Measurements from ENCODE around the gene AKAP8. TPM values are rescaled to one million over a fixed set of nuclear protein-coding genes. Genes with fewer than 3 reads are reported as not detected.
A peak's percentile ranks its signal among the peaks of the same experiment; 100 is the strongest.
"Not testable (repeated sequence)": the region's sequence is repeated elsewhere in the genome, so short reads cannot be mapped to it uniquely, and the experiment has no call there.

AKAP8 gene
- total and polyA plus RNA-seq, 4 donors = 7.5 to 12.4 (median 9.8) TPM

DNA sequence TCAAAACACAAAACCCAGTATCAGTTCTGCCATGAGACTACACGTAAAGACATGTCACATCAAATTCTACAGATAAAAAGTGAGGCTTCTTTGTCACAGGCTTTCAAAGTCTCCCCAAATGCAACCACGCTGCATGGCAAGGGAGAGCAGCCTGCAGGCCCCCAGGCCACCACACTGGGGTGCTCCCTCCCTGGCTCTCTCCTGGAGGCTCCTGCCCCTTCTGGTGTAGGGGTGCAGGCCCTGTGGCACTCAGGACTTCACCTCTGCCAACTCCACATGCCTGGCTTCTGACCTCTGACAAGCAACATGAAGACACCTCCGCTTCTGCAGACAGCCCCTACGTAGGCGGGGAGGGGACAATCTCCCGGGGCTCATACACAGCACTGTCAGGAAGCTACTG lies 14.3 kb downstream of the AKAP8 start:
- Histone ChIP-seq H3K9ac (ENCODE audit: low read depth in 1 of 2, low read length in 2 of 2) (no peak overlapping the region), H3K36me3 (ENCODE audit: control insufficient read depth in 4 of 4, insufficient read depth in 3 of 4, low read depth in 1 of 4, low read length in 3 of 4) (peaks cover 19 to 60% (median 35%) of the 10 kb centered on the region in 4 donors), H3K4me1 (ENCODE audit: control insufficient read depth in 4 of 4, insufficient read depth in 4 of 4, low read length in 3 of 4) (peaks cover under 1 to 20% (median 11%) of the 10 kb centered on the region in 4 donors), H3K9me3 (ENCODE audit: control insufficient read depth in 4 of 4, low read length in 3 of 4) (no peaks in the 10 kb centered on the region), H3K4me3 (ENCODE audit: low read depth in 1 of 3, low read length in 3 of 3) (no peak overlapping the region), H3K27ac (ENCODE audit: low read depth in 1 of 2, low read length in 2 of 2) (no peak overlapping the region), H3K27me3 (ENCODE audit: control insufficient read depth in 4 of 4, insufficient read depth in 4 of 4, low read length in 3 of 4) (no peaks in the 10 kb centered on the region)
- TF ChIP-seq RXRA (IDR thresholded peaks at IDR 0.05) = no peak
- TF ChIP-seq, protein P1, sequence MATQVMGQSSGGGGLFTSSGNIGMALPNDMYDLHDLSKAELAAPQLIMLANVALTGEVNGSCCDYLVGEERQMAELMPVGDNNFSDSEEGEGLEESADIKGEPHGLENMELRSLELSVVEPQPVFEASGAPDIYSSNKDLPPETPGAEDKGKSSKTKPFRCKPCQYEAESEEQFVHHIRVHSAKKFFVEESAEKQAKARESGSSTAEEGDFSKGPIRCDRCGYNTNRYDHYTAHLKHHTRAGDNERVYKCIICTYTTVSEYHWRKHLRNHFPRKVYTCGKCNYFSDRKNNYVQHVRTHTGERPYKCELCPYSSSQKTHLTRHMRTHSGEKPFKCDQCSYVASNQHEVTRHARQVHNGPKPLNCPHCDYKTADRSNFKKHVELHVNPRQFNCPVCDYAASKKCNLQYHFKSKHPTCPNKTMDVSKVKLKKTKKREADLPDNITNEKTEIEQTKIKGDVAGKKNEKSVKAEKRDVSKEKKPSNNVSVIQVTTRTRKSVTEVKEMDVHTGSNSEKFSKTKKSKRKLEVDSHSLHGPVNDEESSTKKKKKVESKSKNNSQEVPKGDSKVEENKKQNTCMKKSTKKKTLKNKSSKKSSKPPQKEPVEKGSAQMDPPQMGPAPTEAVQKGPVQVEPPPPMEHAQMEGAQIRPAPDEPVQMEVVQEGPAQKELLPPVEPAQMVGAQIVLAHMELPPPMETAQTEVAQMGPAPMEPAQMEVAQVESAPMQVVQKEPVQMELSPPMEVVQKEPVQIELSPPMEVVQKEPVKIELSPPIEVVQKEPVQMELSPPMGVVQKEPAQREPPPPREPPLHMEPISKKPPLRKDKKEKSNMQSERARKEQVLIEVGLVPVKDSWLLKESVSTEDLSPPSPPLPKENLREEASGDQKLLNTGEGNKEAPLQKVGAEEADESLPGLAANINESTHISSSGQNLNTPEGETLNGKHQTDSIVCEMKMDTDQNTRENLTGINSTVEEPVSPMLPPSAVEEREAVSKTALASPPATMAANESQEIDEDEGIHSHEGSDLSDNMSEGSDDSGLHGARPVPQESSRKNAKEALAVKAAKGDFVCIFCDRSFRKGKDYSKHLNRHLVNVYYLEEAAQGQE (IDR thresholded peaks at IDR 0.05) = no peak
- no peak for TF ChIP-seq EGR1 (IDR thresholded peaks at IDR 0.05; ENCODE audit: low read depth in 2 of 2)
- TF ChIP-seq FOXA2 (IDR thresholded peaks at IDR 0.05) = no peak
- no peak for TF ChIP-seq FOXA1 (IDR thresholded peaks at IDR 0.05)
- TF ChIP-seq GABPA (IDR thresholded peaks at IDR 0.05 in 1 of 2, conservative IDR thresholded peaks at IDR 0.05 in 1 of 2) = no peak
- no peak for TF ChIP-seq JUND (IDR thresholded peaks at IDR 0.05)
- TF ChIP-seq HNF4G (IDR thresholded peaks at IDR 0.05) = no peak
- WGBS = 95% methylated on average over 6 of the region's 6 CpGs
- no peak for DNase-seq (ENCODE audit: low spot score)

DNA sequence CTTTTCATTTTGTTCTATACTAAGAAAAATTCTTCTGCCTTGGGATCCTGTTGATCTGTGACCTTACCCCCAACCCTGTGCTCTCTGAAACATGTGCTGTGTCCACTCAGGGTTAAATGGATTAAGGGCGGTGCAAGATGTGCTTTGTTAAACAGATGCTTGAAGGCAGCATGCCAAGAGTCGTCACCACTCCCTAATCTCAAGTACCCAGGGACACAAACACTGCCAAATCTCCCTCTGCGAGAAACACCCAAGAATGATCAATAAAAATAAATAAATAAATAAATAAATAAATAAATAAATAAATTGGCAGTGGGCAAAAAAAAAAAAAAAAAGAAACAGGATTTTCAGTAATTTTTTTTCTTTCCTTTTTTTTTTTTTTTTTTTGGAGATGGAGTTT lies 15.8 kb downstream of the AKAP8 start:
- not testable (repeated sequence) for DNase-seq (ENCODE audit: low spot score); H3K9me3 ChIP-seq (ENCODE audit: control insufficient read depth in 4 of 4, low read length in 3 of 4); H3K27ac ChIP-seq (ENCODE audit: low read depth in 1 of 2, low read length in 2 of 2); H3K27me3 ChIP-seq (ENCODE audit: control insufficient read depth in 4 of 4, insufficient read depth in 4 of 4, low read length in 3 of 4); H3K4me3 ChIP-seq (ENCODE audit: low read depth in 1 of 3, low read length in 3 of 3); H3K9ac ChIP-seq (ENCODE audit: low read depth in 1 of 2, low read length in 2 of 2)
- WGBS = 54% methylated on average over 3 of the region's 3 CpGs
- Histone ChIP-seq H3K36me3 (ENCODE audit: control insufficient read depth in 4 of 4, insufficient read depth in 3 of 4, low read depth in 1 of 4, low read length in 3 of 4) (peaks cover 17 to 51% (median 32%) of the 10 kb centered on the region in 4 donors), H3K4me1 (ENCODE audit: control insufficient read depth in 4 of 4, insufficient read depth in 4 of 4, low read length in 3 of 4) (peaks cover 3 to 33% (median 23%) of the 10 kb centered on the region in 4 donors)

DNA sequence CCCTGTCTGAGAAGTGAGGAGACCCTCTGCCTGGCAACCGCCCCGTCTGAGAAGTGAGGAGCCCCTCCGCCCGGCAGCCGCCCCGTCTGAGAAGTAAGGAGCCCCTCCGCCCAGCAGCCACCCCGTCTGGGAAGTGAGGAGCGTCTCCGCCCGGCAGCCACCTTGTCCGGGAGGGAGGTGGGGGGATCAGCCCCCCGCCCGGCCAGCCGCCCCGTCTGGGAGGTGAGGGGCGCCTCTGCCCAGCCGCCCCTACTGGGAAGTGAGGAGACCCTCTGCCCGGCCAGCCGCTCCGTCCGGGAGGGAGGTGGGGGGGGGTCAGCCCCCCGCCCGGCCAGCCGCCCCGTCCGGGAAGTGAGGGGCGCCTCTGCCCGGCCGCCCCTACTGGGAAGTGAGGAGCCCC lies 16.5 kb downstream of the AKAP8 start:
- H3K9me3 ChIP-seq (ENCODE audit: control insufficient read depth in 4 of 4, low read length in 3 of 4) = not testable (repeated sequence)
- 99% methylated on average over 30 of the region's 30 CpGs for WGBS

DNA sequence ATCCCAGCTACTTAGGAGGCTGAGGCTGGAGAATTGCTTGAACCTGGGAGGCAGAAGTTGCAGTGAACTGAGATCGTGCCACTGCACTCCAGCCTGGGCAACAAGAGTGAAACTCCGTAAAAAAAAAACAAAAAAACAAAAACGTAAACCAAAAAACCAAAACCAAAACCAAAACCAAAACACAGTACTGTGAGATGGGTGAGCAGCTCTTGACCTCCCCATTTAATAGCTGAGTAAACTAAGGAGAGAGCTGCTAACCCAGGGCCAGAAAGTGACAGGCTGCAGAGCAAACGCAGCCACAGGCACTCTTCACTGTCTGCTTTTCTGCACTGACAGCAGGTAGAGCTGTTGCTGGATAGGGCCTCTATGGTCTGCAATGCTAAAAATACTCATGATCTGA lies 19.6 kb downstream of the AKAP8 start:
- H3K4me3 ChIP-seq (ENCODE audit: low read depth in 1 of 3, low read length in 3 of 3); H3K9me3 ChIP-seq (ENCODE audit: control insufficient read depth in 4 of 4, low read length in 3 of 4); DNase-seq (ENCODE audit: low spot score); H3K27me3 ChIP-seq (ENCODE audit: control insufficient read depth in 4 of 4, insufficient read depth in 4 of 4, low read length in 3 of 4); H3K9ac ChIP-seq (ENCODE audit: low read depth in 1 of 2, low read length in 2 of 2): not testable (repeated sequence)
- Histone ChIP-seq H3K4me1 (ENCODE audit: control insufficient read depth in 4 of 4, insufficient read depth in 4 of 4, low read length in 3 of 4) (peaks cover 6 to 37% (median 35%) of the 10 kb centered on the region in 4 donors), H3K27ac (ENCODE audit: low read depth in 1 of 2, low read length in 2 of 2) (peak overlapping the region in 1 of 2 donors; percentile 42), H3K36me3 (ENCODE audit: control insufficient read depth in 4 of 4, insufficient read depth in 3 of 4, low read depth in 1 of 4, low read length in 3 of 4) (peaks cover 13 to 40% (median 23%) of the 10 kb centered on the region in 4 donors)
- WGBS = 24% methylated on average over 4 of the region's 4 CpGs

More for the DNA sequence above, 16.5 kb downstream of the AKAP8 start:
- H3K27me3 ChIP-seq (ENCODE audit: control insufficient read depth in 4 of 4, insufficient read depth in 4 of 4, low read length in 3 of 4); DNase-seq (ENCODE audit: low spot score); H3K9ac ChIP-seq (ENCODE audit: low read depth in 1 of 2, low read length in 2 of 2); H3K27ac ChIP-seq (ENCODE audit: low read depth in 1 of 2, low read length in 2 of 2); H3K4me3 ChIP-seq (ENCODE audit: low read depth in 1 of 3, low read length in 3 of 3): not testable (repeated sequence)
- Histone ChIP-seq H3K4me1 (ENCODE audit: control insufficient read depth in 4 of 4, insufficient read depth in 4 of 4, low read length in 3 of 4) (peaks cover 3 to 34% (median 31%) of the 10 kb centered on the region in 4 donors), H3K36me3 (ENCODE audit: control insufficient read depth in 4 of 4, insufficient read depth in 3 of 4, low read depth in 1 of 4, low read length in 3 of 4) (peaks cover 16 to 48% (median 33%) of the 10 kb centered on the region in 4 donors)

Data from liver (tissue), 9 donors.